SJCRH30 (cell line): ENCODE results near the gene RETREG1. TPM values are rescaled to one million over a fixed set of nuclear protein-coding genes. Genes with fewer than 3 reads are reported as not detected.
"Not testable (repeated sequence)": the region's sequence is repeated elsewhere in the genome, so short reads cannot be mapped to it uniquely, and the experiment has no call there.

Experiments used
- DNase-seq, 2 experiments: peaks; one replicate each; pipeline ENCODE4 v3.0.0-alpha.2; 2015 to 2020
- H3K27ac ChIP-seq: fragments of 250-450 bp; sonication (Bioruptor Pico); 2 replicates; pipeline ENCODE4 v1.5.1; 2020; ENCODE audit warnings: mild to moderate bottlenecking, moderate library complexity
- H3K27me3 ChIP-seq: fragments of 250-450 bp; sonication (Bioruptor Pico); 2 replicates; pipeline ENCODE4 v1.5.1; 2020; ENCODE audit warnings: mild to moderate bottlenecking, moderate library complexity
- H3K36me3 ChIP-seq: fragments of 250-450 bp; sonication (Bioruptor Pico); 2 replicates; pipeline ENCODE4 v1.5.1; 2020; ENCODE audit warnings: mild to moderate bottlenecking, moderate library complexity
- H3K4me1 ChIP-seq: fragments of 250-450 bp; sonication (Bioruptor Pico); 2 replicates; pipeline ENCODE4 v1.5.1; 2020; ENCODE audit warnings: mild to moderate bottlenecking, moderate library complexity
- H3K4me3 ChIP-seq: fragments of 250-450 bp; sonication (Bioruptor Pico); 2 replicates; pipeline ENCODE4 v1.5.1; 2020; ENCODE audit warnings: mild to moderate bottlenecking, moderate library complexity
- H3K9me3 ChIP-seq: fragments of 250-450 bp; sonication (Bioruptor Pico); replicated peaks from 2 replicates; pipeline ENCODE4 v1.5.1; 2020; ENCODE audit warnings: mild to moderate bottlenecking, moderate library complexity
- total RNA-seq: library from RNA; depleted of rRNA; stranded (reverse); fragments of >200 nt; shearing (Covaris generic); gene quantifications from 2 replicates; pipeline ENCODE4 v1.2.3, GENCODE V29; 2014

The RETREG1 gene
- total RNA-seq, 1 experiment from 2014 or later: 0.16 TPM

DNA sequence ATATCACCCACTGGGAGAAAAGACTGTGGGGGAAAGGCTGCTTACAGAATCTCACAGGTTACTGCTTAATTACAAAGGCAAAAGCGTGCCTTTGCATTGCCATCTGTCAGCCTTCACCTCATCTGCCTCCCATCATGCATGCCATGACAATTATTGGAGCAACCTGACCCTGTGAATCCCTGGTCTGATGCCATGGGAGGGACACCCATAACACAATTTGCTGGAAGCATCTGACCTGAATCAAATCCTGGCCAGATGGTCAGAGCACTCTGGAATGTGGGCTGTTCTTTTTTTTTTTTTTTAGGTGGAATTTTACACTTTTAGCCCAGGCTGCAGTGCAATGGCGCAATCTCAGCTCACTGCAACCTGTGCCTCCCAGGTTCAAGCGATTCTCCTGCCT is 11.6 kb upstream of the RETREG1 start:
- no peak overlapping the region for H3K4me3 ChIP-seq
- H3K4me1 ChIP-seq: no peaks in the 10 kb centered on the region
- DNase-seq: no peak
- no peaks in the 10 kb centered on the region for H3K27me3 ChIP-seq
- no peaks in the 10 kb centered on the region for H3K9me3 ChIP-seq
- no peak overlapping the region for H3K27ac ChIP-seq
- H3K36me3 ChIP-seq: no peaks in the 10 kb centered on the region

GRCh38 chr5:16626696-16627264 is 10.0 kb upstream of the RETREG1 start:
- no peaks in the 10 kb centered on the region for H3K36me3 ChIP-seq
- no peaks in the 10 kb centered on the region for H3K4me1 ChIP-seq
- H3K4me3 ChIP-seq: no peak overlapping the region
- H3K27me3 ChIP-seq: no peaks in the 10 kb centered on the region
- no peak overlapping the region for H3K27ac ChIP-seq
- no peak for DNase-seq
- no peaks in the 10 kb centered on the region for H3K9me3 ChIP-seq

DNA sequence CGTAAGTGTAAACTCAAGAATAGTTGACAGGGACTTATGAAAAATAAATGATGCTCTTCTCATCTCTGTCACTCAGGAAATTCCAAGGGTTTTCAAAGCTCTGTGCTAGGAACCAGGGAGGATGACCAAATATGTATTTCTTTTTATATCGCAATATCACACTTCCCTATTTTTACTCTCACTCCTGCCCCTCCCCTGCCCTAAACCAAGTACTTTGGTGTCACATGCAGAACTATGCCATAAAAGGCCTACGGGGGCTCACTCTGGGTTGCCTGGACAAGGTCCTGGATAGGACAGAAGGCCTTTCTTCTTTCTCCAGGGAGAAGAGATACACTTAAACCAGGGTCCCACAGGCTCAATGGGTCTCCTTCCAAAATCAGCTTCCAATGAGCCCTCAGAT is 8.3 kb upstream of the RETREG1 start:
- no peak for DNase-seq
- Histone ChIP-seq H3K36me3 (no peaks in the 10 kb centered on the region), H3K9me3 (no peaks in the 10 kb centered on the region), H3K27me3 (no peaks in the 10 kb centered on the region), H3K4me3 (no peak overlapping the region), H3K27ac (no peak overlapping the region), H3K4me1 (no peaks in the 10 kb centered on the region)

DNA sequence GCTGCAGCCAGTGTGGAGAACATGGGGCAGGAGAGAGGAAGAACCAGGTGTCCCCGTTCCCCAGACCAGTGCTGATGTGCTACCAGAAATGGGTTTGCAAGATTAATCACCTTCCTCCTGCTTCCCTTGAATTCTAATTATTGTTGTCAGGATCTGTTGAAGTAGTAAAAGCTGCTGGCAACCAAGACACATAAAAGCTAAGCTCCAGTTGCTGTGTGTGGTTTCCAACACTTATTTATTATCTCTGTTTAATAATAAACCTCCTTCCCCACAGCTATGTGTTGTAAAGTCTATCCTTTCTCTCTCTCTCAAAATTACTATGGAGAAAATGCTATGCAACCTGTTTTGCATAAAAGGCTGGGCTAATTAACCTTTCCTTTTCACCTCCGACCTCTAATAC is 2.3 kb upstream of the RETREG1 start:
- H3K4me3 ChIP-seq: no peak overlapping the region
- no peaks in the 10 kb centered on the region for H3K36me3 ChIP-seq
- H3K27me3 ChIP-seq: no peaks in the 10 kb centered on the region
- no peaks in the 10 kb centered on the region for H3K9me3 ChIP-seq
- no peak overlapping the region for H3K27ac ChIP-seq
- no peak for DNase-seq
- no peaks in the 10 kb centered on the region for H3K4me1 ChIP-seq

GRCh38 chr5:16618138-16618897 is 1.5 kb upstream of the RETREG1 start:
- Histone ChIP-seq H3K4me3 (no peak overlapping the region), H3K4me1 (no peaks in the 10 kb centered on the region), H3K36me3 (no peaks in the 10 kb centered on the region), H3K9me3 (no peaks in the 10 kb centered on the region), H3K27me3 (no peaks in the 10 kb centered on the region), H3K27ac (no peak overlapping the region)
- no peak for DNase-seq

GRCh38 chr5:16617274-16617968 is 624 bp upstream of the RETREG1 start:
- no peaks in the 10 kb centered on the region for H3K27me3 ChIP-seq
- H3K9me3 ChIP-seq: no peaks in the 10 kb centered on the region
- no peak overlapping the region for H3K27ac ChIP-seq
- H3K4me1 ChIP-seq: no peaks in the 10 kb centered on the region
- no peak for DNase-seq
- peak overlapping the region; percentile 58 for H3K4me3 ChIP-seq
- no peaks in the 10 kb centered on the region for H3K36me3 ChIP-seq

GRCh38 chr5:16615741-16616535 is 859 bp downstream of the RETREG1 start:
- Histone ChIP-seq H3K4me3 (peak overlapping the region; percentile 58), H3K27me3 (no peaks in the 10 kb centered on the region)

GRCh38 chr5:16612007-16612406 is 4.8 kb downstream of the RETREG1 start:
- DNase-seq: no peak
- H3K4me1 ChIP-seq: no peaks in the 10 kb centered on the region
- H3K27me3 ChIP-seq: no peaks in the 10 kb centered on the region
- H3K36me3 ChIP-seq: no peaks in the 10 kb centered on the region
- H3K27ac ChIP-seq: no peak overlapping the region
- H3K4me3 ChIP-seq: no peak overlapping the region
- H3K9me3 ChIP-seq: no peaks in the 10 kb centered on the region

More at GRCh38 chr5:16615741-16616535, 859 bp downstream of the RETREG1 start:
- Histone ChIP-seq H3K9me3 (no peaks in the 10 kb centered on the region), H3K4me1 (no peaks in the 10 kb centered on the region), H3K36me3 (no peaks in the 10 kb centered on the region), H3K27ac (no peak overlapping the region)
- DNase-seq: no peak

DNA sequence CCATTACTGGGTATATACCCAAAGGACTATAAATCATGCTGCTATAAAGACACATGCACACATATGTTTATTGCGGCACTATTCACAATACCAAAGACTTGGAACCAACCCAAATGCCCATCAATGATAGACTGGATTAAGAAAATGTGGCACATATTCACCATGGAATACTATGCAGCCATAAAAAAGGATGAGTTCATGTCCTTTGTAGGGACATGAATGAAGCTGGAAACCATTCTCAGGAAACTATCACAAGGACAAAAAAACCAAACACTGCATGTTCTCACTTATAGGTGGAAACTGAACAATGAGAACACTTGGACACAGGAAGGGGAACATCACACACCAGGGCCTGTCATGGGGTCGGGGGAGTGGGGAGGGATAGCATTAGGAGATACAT is 5.9 kb downstream of the RETREG1 start:
- H3K4me3 ChIP-seq, H3K4me1 ChIP-seq, H3K36me3 ChIP-seq, H3K27ac ChIP-seq, H3K9me3 ChIP-seq, DNase-seq, H3K27me3 ChIP-seq: not testable (repeated sequence)

GRCh38 chr5:16609412-16609811 is 7.4 kb downstream of the RETREG1 start:
- H3K36me3 ChIP-seq: no peaks in the 10 kb centered on the region
- no peaks in the 10 kb centered on the region for H3K9me3 ChIP-seq
- no peaks in the 10 kb centered on the region for H3K4me1 ChIP-seq
- H3K27ac ChIP-seq: no peak overlapping the region
- H3K4me3 ChIP-seq: no peak overlapping the region
- DNase-seq: no peak
- H3K27me3 ChIP-seq: no peaks in the 10 kb centered on the region

- DNase-seq: no peak
- no peak overlapping the region for H3K4me3 ChIP-seq
Measured at GRCh38 chr5:16606628-16607027, 10.2 kb downstream of the RETREG1 start.

GRCh38 chr5:16603701-16604100 is 13.1 kb downstream of the RETREG1 start:
- no peaks in the 10 kb centered on the region for H3K27me3 ChIP-seq
- H3K9me3 ChIP-seq: no peaks in the 10 kb centered on the region
- no peaks in the 10 kb centered on the region for H3K4me1 ChIP-seq
- H3K4me3 ChIP-seq: no peak overlapping the region
- DNase-seq: no peak
- no peak overlapping the region for H3K27ac ChIP-seq
- no peaks in the 10 kb centered on the region for H3K36me3 ChIP-seq

More at GRCh38 chr5:16606628-16607027, 10.2 kb downstream of the RETREG1 start:
- no peaks in the 10 kb centered on the region for H3K9me3 ChIP-seq
- H3K27ac ChIP-seq: no peak overlapping the region
- H3K27me3 ChIP-seq: no peaks in the 10 kb centered on the region
- H3K4me1 ChIP-seq: no peaks in the 10 kb centered on the region
- no peaks in the 10 kb centered on the region for H3K36me3 ChIP-seq

- no peaks in the 10 kb centered on the region for H3K4me1 ChIP-seq
- DNase-seq: no peak
Measured at GRCh38 chr5:16603295-16603694, 13.5 kb downstream of the RETREG1 start.

DNA sequence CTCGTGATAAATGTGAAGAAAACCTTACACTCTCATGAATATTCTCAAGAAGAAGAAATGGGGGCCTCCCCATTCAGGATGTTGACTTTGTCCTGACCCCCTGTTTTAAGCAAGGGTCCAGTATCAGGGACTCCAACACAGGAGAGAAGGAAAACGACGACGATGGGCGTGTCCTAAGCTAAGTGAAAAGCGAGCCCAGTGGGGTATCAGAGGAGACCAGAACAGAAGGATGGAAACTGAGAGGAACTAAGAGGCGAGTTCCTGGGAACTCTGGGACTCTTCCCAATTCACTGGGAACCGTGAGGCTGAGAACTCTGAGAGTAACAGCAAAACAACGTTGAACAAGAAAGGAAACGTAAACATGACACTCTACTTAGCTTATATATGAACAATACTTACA is 14.6 kb downstream of the RETREG1 start:
- Histone ChIP-seq H3K4me1 (no peaks in the 10 kb centered on the region), H3K27ac (no peak overlapping the region), H3K4me3 (no peak overlapping the region), H3K9me3 (no peaks in the 10 kb centered on the region), H3K36me3 (no peaks in the 10 kb centered on the region), H3K27me3 (no peaks in the 10 kb centered on the region)
- no peak for DNase-seq

More at GRCh38 chr5:16603295-16603694, 13.5 kb downstream of the RETREG1 start:
- Histone ChIP-seq H3K4me3 (no peak overlapping the region), H3K27me3 (no peaks in the 10 kb centered on the region), H3K27ac (no peak overlapping the region), H3K9me3 (no peaks in the 10 kb centered on the region), H3K36me3 (no peaks in the 10 kb centered on the region)

- Histone ChIP-seq H3K9me3 (no peaks in the 10 kb centered on the region), H3K36me3 (no peaks in the 10 kb centered on the region), H3K27me3 (no peaks in the 10 kb centered on the region), H3K4me1 (no peaks in the 10 kb centered on the region), H3K27ac (no peak overlapping the region), H3K4me3 (no peak overlapping the region)
- DNase-seq: no peak
Measured at GRCh38 chr5:16600946-16601345, 15.9 kb downstream of the RETREG1 start.
